NCI-H2029 (cell line): ENCODE measurements around the gene ALG1.
A peak's percentile ranks its signal among the peaks of the same experiment; 100 is the strongest.

Source experiments
- DNase-seq: peaks from one replicate; lab custom pipeline; 2025; lab: John Stamatoyannopoulos, UW

The ALG1 gene

DNA sequence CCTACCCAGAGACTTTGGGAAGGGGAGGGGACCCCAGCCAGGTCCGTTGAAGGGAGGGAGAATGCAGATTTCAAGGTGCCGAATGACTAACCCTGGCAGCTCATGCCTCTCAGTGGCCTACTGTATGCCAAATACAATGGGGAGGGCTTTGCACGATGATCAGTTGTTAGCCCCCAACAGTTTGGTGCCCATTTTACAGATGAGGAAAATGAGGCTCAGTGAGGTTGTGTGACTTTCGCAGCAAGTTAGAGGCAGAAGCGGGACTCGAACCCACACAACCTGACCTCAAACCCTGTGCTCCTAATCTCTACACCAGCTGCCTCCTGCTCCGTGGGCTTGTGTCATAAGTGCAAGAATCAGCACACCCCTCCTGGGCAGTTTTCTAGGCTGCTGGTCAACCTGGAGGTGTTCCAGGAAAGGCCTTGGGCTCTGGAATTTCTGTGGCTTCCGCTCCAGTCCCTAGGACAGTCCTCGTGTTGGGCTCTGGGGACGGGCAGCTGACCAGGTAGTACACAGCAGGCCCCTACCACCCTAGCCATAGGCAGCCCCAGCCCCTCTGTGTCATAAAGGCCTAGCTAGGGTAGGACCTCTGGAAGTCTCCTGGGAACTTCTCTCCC, 26.0 kb upstream of the ALG1 start:
- DNase-seq, result no peak

GRCh38 chr16:5046914-5047313, 24.7 kb upstream of the ALG1 start:
- DNase-seq, result no peak

DNA sequence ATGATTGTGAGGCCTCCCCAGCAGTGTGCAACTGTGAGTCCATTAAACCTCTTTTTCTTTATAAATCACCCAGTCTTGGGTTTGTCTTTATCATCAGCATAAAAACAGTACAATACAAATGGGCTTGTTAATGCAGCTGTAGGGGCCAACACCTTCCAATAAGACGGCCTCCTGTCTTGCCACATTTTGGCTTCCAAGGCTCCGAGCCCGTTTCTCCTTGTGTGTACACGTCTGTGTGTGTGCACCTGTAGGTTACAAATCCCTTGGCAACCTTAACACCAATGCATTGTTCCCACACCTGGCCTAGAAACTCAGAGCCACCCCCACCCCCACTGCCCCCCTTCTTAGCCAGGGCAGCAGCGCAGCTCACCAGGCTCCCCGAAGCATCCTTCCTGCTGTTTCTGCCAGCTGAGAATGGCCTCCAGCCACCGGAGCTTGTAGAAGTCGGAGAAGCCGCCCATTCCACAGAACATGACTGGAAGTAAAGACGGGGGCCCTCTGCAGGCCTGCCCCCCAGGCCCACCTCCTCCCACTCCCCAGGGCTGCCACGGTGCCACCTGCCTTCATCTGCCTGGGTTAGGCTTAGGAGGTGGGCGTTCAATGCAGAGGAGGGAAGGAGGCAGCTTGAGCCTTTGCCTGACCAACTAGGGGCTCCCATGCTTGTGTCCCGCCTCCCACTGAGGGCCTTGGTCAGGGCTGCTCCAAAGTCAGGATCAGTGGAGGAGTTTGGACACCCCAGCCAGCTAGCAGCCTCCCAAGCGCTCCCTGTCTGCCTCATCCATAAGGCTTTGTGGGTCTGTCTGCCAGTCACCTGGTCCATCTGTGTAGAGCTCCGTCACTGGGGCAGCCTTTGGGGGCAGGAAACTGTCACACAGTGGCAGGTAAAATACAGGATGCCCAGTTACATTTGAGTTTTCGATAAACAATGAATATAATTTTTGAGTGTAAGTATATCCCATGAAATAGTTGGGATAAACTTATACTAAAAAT, 16.5 kb upstream of the ALG1 start:
- DNase-seq, result no peak

DNA sequence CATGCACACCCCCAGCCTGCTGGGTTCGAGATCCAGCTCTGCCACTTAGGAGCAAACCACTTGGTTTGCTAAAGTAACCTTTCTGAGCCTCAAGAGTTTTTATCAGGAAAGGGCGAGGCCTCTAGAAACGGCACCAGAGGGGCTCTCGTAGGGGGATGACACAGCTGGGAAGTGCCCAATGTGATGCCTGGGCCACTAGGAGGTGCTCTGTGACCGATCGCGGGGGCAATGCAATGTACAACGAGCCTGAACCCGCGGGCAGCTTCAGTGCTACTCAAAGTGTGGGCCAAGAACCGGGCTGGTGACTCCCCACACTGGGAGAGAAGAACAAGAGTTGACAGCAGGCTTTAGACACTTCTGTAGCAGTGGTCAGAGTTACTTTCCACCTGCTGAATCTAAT, 15.3 kb upstream of the ALG1 start:
- DNase-seq, result no peak

- no peak for DNase-seq
Observed at GRCh38 chr16:5058476-5058875, 13.2 kb upstream of the ALG1 start.

- no peak for DNase-seq
Observed at GRCh38 chr16:5059386-5060072, 12.1 kb upstream of the ALG1 start.

DNA sequence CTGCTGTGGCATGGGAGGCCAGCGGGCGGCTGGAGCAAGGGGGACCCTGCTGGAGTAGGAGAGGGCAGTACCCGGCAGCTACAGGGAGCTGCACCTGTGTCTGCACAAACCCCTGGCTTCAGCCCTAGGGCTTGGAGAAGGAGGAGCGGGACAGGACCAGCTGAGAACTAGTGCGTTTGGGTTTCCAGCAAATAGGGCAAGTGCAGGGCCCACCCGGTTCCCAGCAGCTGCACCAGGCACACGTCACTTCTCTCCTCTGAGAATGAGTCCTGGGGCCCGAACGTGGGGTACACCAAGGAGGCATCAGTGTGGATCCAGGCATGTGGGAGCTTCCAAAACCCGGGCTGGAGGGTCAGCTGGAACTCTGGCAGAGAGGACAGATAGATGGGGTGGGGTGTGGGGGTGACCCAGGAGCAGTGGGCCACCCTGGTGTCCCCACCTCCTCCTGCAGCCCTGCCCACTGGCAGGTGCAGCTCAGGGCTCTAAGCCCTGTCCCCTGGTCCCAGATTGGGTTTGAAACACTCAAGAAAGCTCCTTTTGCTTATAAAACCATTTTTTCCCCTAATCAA, 11.5 kb upstream of the ALG1 start:
- DNase-seq, result no peak

DNA sequence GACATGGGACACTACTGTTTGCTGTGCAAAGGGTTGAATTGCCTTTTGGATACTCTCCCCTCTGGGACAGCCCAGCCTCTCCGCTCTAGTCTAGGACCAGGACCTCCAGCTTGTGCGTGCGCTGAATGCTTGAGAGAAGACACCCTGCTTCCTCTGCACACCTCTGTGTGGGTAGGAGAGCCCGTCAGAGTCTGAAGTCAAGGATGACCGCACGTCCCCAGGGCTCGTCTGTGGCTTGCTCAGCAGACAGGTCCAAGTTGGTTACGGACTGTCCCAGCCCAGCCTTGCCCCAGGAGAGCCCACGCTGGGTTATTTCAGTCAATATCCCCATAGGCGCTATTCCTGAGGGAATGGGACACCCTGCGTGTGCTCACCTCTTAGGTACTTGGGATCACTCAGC, 9.6 kb upstream of the ALG1 start:
- DNase-seq, result no peak

DNA sequence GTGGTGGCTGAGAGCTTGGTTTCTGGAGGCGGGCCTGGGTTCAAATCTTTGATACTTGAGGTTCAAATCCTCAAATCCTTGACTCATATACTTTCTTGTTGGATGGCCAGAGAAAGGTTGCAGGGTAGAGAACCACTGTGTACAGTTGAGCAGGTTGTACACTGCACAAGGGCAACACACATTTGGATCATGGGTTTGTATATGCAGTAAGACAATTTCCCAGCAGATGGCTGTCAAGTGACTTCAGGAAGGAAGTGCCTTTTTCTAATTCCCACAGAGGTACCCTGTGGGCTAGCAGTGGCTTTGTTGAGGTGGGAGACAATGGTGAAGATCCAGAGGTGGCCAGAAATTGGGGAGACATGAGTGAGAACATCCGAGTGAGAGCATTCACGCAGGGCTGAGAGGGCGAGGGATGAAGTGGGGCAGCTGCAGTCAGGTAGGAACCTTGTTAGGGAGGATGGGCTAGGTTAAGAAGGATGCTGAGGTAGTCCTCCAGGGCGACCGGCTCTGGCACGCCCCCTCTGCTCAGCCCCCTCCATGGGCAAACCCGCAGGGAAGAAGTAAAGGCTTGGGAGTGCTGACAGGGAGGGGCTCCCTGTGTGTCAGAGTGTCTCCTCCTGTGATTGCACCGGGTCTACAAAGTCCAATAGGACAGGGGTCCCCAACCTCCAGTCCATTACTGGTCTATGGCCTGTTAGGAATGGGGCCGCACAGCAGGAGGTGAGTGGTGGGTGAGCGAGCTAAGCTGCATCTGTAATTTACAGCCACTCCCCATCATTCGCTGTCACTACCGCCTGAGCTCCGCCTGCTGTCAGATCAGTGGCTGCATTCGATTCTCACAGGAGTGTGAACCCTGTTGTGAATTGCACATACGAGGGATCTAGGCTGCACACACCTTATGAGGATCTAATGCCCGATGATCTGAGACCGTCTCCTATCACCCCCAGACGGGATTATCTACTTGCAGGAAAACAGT, 8.6 kb upstream of the ALG1 start:
- DNase-seq, result no peak

- peak; percentile 54 for DNase-seq
Observed at GRCh38 chr16:5064915-5065314, 6.7 kb upstream of the ALG1 start.

GRCh38 chr16:5065326-5065725, 6.3 kb upstream of the ALG1 start:
- DNase-seq, result no peak

DNA sequence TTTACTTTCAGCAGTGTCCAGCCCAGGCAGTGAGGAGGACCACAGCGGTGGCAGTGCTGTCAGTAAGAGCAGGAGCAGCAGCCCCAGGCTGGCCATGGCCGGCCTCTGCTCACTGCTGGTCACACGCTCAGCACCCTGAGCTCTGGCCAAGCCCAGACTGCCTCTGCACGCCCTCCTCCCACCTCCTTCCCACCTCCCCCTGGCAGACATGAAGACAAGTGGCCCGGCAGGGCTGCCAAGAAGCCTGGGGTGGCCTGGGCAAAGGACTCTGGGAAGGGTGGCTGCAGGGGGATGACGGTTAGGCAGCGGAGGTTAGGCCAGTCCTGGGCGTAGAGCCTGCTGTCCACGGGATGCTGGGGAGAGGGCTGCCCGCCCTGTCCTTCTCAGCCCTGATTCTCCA, 5.8 kb upstream of the ALG1 start, which contains the start of gene C16orf89:
Gene C16orf89 (minus strand): TSS at position 144 of the 400 bp plus-strand sequence. CDS start 48 bp downstream, at position 96.
- no peak for DNase-seq

DNA sequence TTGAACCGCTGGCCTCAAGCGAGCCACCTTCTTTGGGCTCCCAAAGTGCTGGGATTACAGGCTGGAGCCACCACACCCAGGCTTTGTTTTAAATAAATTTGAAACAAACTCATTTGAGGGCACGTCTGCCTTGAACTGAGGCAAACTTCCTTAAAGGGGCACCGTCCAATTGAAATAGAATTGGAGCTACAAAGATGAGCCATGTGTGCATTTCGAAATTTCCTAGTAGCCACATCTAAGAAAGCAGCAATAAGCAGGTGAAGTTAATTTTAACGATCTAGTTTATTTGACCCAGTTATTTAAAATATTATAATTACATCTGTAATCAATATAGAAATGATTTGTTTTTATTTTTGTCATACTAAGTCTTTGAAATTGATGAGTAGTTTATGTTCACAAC, 5.1 kb upstream of the ALG1 start:
- DNase-seq, result no peak

- DNase-seq, result no peak
Observed at GRCh38 chr16:5069048-5069447, 2.6 kb upstream of the ALG1 start.

DNA sequence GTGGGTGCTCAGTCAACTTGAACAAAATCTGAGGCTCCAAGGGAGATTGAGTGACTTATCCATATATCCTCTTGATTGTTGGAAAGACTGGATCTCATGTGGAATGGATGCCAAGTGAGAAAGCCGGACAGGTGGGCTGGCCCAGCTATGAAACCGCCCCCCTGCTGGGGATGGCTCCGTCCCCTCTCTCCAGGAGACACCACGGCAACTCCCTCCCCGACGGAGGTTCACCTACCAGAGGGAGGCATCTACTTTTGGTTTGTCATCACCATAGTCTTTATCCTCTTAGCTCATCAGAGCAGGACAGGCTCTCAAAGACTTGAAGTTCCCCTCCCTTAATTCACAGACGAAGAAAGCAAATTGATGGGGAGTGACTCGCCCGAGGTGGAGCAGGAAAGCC, 1.8 kb upstream of the ALG1 start:
- DNase-seq, result no peak

GRCh38 chr16:5070431-5071186, 1.0 kb upstream of the ALG1 start:
- DNase-seq, result no peak

GRCh38 chr16:5071341-5071680, 332 bp upstream of the ALG1 start:
- no peak for DNase-seq

GRCh38 chr16:5072334-5073278, 963 bp downstream of the ALG1 start:
- DNase-seq, result no peak

GRCh38 chr16:5073279-5073629, 1.6 kb downstream of the ALG1 start:
- no peak for DNase-seq
